GM21515 (cell line): ENCODE results near the gene SLC38A2.
"Not testable (repeated sequence)": the region's sequence is repeated elsewhere in the genome, so short reads cannot be mapped to it uniquely, and the experiment has no call there.

Source experiments
- ATAC-seq: cut with Tn5 transposase; IDR thresholded peaks from one replicate; pipeline ENCODE4 v1.9.1; 2021; ENCODE audit not compliant: unreplicated experiment

SLC38A2 gene

DNA sequence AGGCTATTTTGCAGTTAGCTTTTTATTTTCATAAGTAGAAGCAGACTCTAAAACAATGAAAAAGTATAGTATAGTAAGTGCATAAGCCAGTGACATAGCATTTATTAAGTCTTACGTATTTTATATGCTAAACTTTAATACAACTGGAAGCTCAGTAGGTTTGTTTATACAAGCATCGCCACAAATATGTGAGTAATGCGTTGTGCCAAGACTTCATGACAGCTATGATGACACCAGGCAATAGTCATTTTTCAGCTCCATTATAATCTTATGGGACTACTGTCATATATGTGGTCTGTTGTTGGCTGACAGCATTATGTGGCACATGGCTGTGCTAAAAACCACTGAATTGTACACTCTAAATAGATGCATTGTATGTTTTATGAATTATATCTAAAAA lies 40.3 kb downstream of the SLC38A2 start:
- no peak for ATAC-seq

DNA sequence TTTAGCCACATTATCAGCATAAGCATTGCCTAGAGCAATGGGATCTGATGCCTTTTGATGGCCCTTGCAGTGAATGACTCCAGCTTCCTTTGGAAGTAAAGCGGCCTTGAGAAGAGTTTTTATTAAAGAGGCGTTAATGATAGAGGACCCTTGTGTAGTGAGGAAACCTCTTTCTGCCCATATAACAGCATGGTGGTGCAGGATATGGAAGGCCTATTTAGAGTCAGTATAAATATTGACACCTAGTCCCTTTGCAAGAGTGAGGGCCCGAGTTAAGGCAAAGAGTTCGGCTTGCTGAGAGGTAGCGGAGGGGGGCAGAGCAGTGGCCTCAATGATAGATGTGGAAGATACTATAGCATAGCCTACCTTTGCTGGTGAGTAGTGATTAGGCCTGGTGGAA lies 47.5 kb downstream of the SLC38A2 start:
- not testable (repeated sequence) for ATAC-seq

DNA sequence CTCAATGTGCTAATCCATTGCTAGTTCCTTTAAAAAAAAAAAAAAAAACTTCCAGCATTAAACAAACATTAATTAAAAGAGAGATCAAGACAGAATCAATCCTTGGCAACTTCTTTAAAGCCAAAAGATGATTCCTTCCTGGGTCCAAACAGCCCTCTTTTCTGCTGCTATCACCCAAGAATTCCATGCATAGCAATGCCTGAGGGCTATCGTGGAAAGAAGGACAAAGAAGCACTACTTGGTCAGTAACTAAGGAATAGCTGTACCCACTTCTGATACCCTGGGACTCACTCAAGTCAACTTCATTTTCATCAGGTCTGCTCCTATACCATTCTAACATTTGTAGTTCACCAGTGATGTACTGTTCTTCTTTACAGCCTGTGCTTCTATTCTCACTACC lies 51.8 kb downstream of the SLC38A2 start:
- ATAC-seq: no peak

DNA sequence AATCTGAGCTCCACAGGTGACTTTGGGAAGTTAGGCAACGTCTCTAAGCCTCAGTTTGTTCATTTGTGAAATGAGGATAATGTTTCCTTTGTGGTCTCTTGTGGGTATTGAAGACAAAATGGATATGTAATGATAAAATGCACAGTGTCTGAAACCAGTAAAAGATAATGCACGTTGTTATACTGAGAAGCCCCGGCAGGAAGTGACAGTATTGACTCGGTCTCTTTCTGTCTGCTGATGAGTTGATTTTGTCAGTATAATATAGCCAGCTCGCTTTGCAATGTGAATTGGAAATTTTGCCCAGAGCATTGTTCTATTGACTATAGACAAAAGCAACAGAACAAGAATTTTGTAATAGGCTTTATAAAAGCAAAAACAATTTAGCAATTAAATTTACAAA lies 54.5 kb downstream of the SLC38A2 start:
- no peak for ATAC-seq
